Vagina (tissue), 2 donors: ENCODE measurements around the gene VPS37D. TPM values are rescaled to one million over a fixed set of nuclear protein-coding genes. Genes with fewer than 3 reads are reported as not detected.

Source experiments
- DNase-seq, 2 donors: peaks; one replicate each; pipeline ENCODE4 v3.0.0-alpha.2; 2017; ENCODE audit errors: extremely low spot score in 2 of 2
- H3K27ac ChIP-seq: fragments of 200-600 bp; sonication (generic); one replicate; pipeline ENCODE4 v1.5.1; 2019
- H3K27me3 ChIP-seq: fragments of 200-600 bp; sonication (generic); one replicate; pipeline ENCODE4 v1.5.1; 2019
- H3K36me3 ChIP-seq, 2 donors: fragments of 200-600 bp; sonication (generic); one replicate each; pipeline ENCODE4 v1.5.1; 2017 to 2019
- H3K4me1 ChIP-seq: fragments of 200-600 bp; sonication (generic); one replicate; pipeline ENCODE4 v1.5.1; 2019
- H3K4me3 ChIP-seq, 2 donors: fragments of 200-600 bp; sonication (generic); 1 replicate in 1 of 2; 2 replicates in 1 of 2; pipeline ENCODE4 v1.5.1; 2016 to 2019
- H3K9me3 ChIP-seq: fragments of 200-600 bp; sonication (generic); one replicate; pipeline ENCODE4 v1.5.1; 2019
- POLR2A ChIP-seq, 2 donors: fragments of 450-650 bp; IDR thresholded peaks; one replicate each; pipeline ENCODE4 v1.6.1; 2017; ENCODE audit warnings: antibody characterized with exemption in 2 of 2, mild to moderate bottlenecking in 2 of 2, moderate library complexity in 2 of 2
- POLR2AphosphoS5 ChIP-seq, 2 donors: sonication (generic); formaldehyde crosslinking; IDR thresholded peaks; one replicate each; pipeline ENCODE4 v1.9.0; 2017; ENCODE audit warnings: antibody characterized with exemption in 2 of 2, mild to moderate bottlenecking in 2 of 2, low read depth in 1 of 2; ENCODE audit not compliant: insufficient read depth in 1 of 2
- intact Hi-C: fragments of 100-400 bp; cut with DNase I; formaldehyde crosslinking; loops from one replicate; pipeline ENCODE4 v1.15.1; 2023
- total RNA-seq: library from RNA; depleted of rRNA; stranded (reverse); fragments of >200 nt; gene quantifications from one replicate; pipeline ENCODE4 v1.2.3, GENCODE V29; 2016
- TF ChIP-seq, protein P1 (sequence below), 3 experiments: fragments of 450-650 bp in 2 of 3; fragments of 200-600 bp in 1 of 3; sonication (generic) in 1 of 3; IDR thresholded peaks; one replicate each; pipeline ENCODE4 v1.5.1; 2017 to 2019; ENCODE audit warnings: antibody characterized with exemption in 3 of 3, mild to moderate bottlenecking in 2 of 3, moderate library complexity in 2 of 3

Gene VPS37D
- total RNA-seq, 1 donor from 2014 or later: 5.4 TPM

DNA sequence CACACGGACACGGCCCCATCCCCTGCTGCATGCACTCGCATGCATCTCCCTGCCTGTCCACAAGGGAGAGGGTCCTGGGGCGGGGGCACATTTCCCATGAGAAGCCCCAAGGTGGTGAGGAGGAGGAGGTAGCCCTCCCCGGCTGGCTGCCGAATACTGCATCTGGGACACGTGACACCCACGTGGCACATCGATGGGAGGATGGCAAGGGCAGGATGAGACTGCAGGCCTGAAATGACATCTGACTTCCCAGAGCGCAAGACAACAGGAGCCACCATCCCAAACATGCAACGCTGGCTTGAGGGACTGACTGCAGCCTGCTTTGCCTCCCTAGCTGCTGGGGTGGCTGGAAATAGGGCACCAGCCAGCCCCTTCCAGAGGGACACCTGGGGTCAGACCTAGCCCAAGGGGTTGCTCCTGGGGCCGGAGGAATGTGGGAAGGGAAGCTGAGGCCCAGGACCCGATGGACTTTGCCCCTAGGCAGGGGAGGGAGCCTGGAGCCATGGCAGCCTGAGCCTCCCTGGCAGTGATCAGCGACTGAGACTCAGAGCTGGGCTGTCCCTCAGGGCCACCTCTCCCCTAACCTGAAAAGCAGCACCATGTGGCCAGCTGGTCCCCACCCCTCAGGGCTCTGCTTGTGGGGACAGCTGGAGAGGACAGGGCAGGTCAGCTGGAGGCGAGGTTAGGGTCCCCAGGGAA lies 31.9 kb downstream of the VPS37D start:
- Histone ChIP-seq H3K4me1 (peaks cover 11% of the 10 kb centered on the region), H3K27me3 (no peaks in the 10 kb centered on the region), H3K9me3 (no peaks in the 10 kb centered on the region), H3K27ac (no peak overlapping the region), H3K36me3 (peaks cover 0 to 38% of the 10 kb centered on the region in 2 donors), H3K4me3 (no peak overlapping the region)
- intact Hi-C loops: no loop called here
- no peak for DNase-seq
- TF ChIP-seq POLR2AphosphoS5 (IDR thresholded peaks at IDR 0.05; ENCODE audit: insufficient read depth in 1 of 2, low read depth in 1 of 2): no peak
- no peak for TF ChIP-seq POLR2A (IDR thresholded peaks at IDR 0.05)
- TF ChIP-seq, protein P1, sequence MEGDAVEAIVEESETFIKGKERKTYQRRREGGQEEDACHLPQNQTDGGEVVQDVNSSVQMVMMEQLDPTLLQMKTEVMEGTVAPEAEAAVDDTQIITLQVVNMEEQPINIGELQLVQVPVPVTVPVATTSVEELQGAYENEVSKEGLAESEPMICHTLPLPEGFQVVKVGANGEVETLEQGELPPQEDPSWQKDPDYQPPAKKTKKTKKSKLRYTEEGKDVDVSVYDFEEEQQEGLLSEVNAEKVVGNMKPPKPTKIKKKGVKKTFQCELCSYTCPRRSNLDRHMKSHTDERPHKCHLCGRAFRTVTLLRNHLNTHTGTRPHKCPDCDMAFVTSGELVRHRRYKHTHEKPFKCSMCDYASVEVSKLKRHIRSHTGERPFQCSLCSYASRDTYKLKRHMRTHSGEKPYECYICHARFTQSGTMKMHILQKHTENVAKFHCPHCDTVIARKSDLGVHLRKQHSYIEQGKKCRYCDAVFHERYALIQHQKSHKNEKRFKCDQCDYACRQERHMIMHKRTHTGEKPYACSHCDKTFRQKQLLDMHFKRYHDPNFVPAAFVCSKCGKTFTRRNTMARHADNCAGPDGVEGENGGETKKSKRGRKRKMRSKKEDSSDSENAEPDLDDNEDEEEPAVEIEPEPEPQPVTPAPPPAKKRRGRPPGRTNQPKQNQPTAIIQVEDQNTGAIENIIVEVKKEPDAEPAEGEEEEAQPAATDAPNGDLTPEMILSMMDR (IDR thresholded peaks at IDR 0.05): no peak

DNA sequence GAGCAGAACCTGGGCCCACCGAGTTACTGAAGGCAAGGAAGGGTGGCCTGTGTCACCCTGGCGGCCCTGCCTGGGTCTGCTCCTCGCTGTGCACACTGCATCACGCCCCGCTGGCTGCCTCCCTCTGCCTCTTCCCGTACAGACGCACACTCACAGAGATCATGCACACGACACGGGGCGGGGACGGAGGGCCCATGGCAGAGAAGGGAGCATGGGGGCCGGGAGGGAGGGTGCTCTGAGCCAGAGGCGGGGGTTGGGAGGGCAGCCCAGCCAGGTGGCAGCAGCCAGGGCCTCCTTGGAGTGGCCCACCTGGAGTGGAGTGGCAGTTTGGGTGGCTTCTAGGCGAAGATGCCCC lies 32.4 kb downstream of the VPS37D start:
- Histone ChIP-seq H3K4me3 (no peak overlapping the region), H3K36me3 (peaks cover 0 to 33% of the 10 kb centered on the region in 2 donors), H3K4me1 (peaks cover 17% of the 10 kb centered on the region), H3K27ac (no peak overlapping the region), H3K27me3 (no peaks in the 10 kb centered on the region), H3K9me3 (no peaks in the 10 kb centered on the region)
- TF ChIP-seq, protein P1 (IDR thresholded peaks at IDR 0.05): no peak
- no peak for TF ChIP-seq POLR2A (IDR thresholded peaks at IDR 0.05)
- TF ChIP-seq POLR2AphosphoS5 (IDR thresholded peaks at IDR 0.05; ENCODE audit: insufficient read depth in 1 of 2, low read depth in 1 of 2): no peak
- intact Hi-C loops: no loop called here
- no peak for DNase-seq

DNA sequence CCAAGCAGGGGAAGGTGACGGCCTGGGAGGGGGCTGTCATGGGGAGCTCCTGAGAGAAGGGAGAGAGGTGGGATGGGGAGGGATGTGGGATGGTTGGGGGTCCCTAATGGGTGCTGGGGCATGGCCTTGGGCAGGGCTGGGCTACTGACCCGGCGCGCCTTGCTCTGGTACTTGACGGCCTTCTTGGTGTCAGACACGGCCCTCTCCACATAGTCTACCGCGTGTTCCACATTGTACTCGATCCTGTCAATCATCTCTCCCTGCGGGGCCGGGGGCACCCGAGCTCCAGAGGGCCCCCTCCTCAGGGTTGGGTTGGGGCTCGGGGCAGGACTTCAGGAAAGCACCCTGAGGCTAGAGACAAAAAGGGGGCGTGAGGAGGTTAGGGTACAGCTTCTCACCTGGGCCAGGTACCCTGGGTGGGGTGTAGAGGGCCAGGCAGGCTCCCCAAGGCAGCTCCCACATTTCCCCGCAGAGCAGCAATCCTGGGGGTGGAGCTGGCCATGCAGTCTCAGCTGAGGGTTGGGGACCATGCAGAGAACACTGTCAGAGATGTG lies 33.0 kb downstream of the VPS37D start:
- DNase-seq: no peak
- no peak overlapping the region for H3K27ac ChIP-seq
- TF ChIP-seq POLR2AphosphoS5 (IDR thresholded peaks at IDR 0.05; ENCODE audit: insufficient read depth in 1 of 2, low read depth in 1 of 2) (no peak), POLR2A (IDR thresholded peaks at IDR 0.05) (no peak)
- TF ChIP-seq, protein P1 (IDR thresholded peaks at IDR 0.05): no peak
- peaks cover 23% of the 10 kb centered on the region for H3K4me1 ChIP-seq
- H3K36me3 ChIP-seq: peaks cover 0 to 27% of the 10 kb centered on the region in 2 donors
- H3K4me3 ChIP-seq: no peak overlapping the region
- H3K27me3 ChIP-seq: no peaks in the 10 kb centered on the region
- H3K9me3 ChIP-seq: no peaks in the 10 kb centered on the region
- intact Hi-C loops: no loop called here

GRCh38 chr7:73701357-73701995 lies 33.8 kb downstream of the VPS37D start:
- DNase-seq: no peak
- Histone ChIP-seq H3K36me3 (peaks cover 0 to 21% of the 10 kb centered on the region in 2 donors), H3K27ac (no peak overlapping the region), H3K4me1 (peaks cover 31% of the 10 kb centered on the region), H3K4me3 (no peak overlapping the region), H3K9me3 (no peaks in the 10 kb centered on the region), H3K27me3 (no peaks in the 10 kb centered on the region)
- TF ChIP-seq, protein P1 (IDR thresholded peaks at IDR 0.05): no peak
- TF ChIP-seq POLR2A (IDR thresholded peaks at IDR 0.05): no peak
- intact Hi-C loops: no loop called here

- no peak overlapping the region for H3K27ac ChIP-seq
- DNase-seq: no peak
- no peaks in the 10 kb centered on the region for H3K9me3 ChIP-seq
- intact Hi-C loops: no loop called here
- H3K4me1 ChIP-seq: peaks cover 36% of the 10 kb centered on the region
- TF ChIP-seq POLR2AphosphoS5 (IDR thresholded peaks at IDR 0.05; ENCODE audit: insufficient read depth in 1 of 2, low read depth in 1 of 2) (no peak), POLR2A (IDR thresholded peaks at IDR 0.05) (no peak)
- TF ChIP-seq, protein P1 (IDR thresholded peaks at IDR 0.05): no peak
- no peak overlapping the region for H3K4me3 ChIP-seq
- H3K36me3 ChIP-seq: peaks cover 0 to 15% of the 10 kb centered on the region in 2 donors
- no peaks in the 10 kb centered on the region for H3K27me3 ChIP-seq
Observed at GRCh38 chr7:73702226-73702625, 34.6 kb downstream of the VPS37D start.
